Activated CD8-positive, alpha-beta memory T cell treated with anti-CD3 and anti-CD28 coated beads for 24 hours (primary cell): ENCODE results near the gene PRPF31.
"Not testable (repeated sequence)": the region's sequence is repeated elsewhere in the genome, so short reads cannot be mapped to it uniquely, and the experiment has no call there.

Experiments used
- DNase-seq: peaks from one replicate; pipeline ENCODE4 v3.0.0-alpha.2; 2020

The PRPF31 gene

GRCh38 chr19:54165222-54165621 is 49.7 kb downstream of the PRPF31 start:
- DNase-seq, result no peak

GRCh38 chr19:54168174-54168917 is 52.8 kb downstream of the PRPF31 start:
- DNase-seq, result peak; percentile 98

DNA sequence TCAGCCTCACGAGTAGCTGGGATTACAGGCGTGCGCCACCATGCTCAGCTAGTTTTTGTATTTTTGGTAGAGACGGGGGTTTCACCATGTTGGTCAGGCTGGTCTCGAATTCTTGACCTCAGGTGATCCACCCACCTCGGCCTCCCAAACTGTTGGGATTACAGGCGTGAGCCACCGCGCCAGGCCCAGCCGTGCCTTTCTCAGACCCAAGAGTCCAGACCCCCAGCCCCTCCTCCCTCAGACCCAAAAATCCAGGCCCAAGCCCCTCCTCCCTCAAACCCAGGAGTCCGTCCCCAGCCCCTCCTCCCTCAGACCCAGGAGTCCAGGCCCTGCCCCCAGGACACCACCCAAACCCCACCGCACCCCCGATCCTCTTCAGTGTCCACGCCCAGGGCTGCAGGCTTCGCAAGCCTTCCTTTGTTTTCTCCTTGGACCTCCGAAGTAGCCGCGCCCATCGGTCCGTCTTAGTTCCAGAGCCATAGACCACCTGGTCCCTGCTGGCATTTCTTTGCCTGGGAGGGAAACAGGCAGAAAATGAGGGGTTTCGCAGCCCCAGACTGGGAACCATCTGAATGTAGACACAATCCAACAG is 53.7 kb downstream of the PRPF31 start:
- no peak for DNase-seq

- not testable (repeated sequence) for DNase-seq
Measured at GRCh38 chr19:54171736-54172431, 56.3 kb downstream of the PRPF31 start.

- no peak for DNase-seq
Measured at GRCh38 chr19:54172471-54173358, 57.2 kb downstream of the PRPF31 start, which contains the start of gene TMC4. TSS of gene TMC4 (minus strand) at chr19:54173160. CDS start at chr19:54173117, 43 bp downstream.

DNA sequence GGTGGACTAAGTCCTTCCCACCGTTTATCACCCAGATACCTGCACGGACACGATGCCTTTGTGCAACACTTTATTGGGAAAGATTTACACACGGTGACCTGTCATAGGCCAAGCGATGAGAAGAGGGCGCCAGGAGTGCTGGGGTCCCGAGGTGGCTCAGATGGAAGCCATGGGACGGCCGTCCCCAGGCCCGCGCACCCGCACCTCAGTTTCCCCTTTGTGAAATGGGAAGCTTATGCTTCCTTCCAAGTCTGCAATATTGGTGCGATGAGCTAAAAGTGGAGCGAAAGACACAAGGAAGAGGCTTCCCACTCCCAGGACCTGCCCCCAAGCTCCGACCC is 57.8 kb downstream of the PRPF31 start:
- no peak for DNase-seq

- no peak for DNase-seq
Measured at GRCh38 chr19:54173951-54174834, 58.6 kb downstream of the PRPF31 start.

GRCh38 chr19:54178581-54179261 is 63.2 kb downstream of the PRPF31 start:
- no peak for DNase-seq

GRCh38 chr19:54179262-54179852 is 63.8 kb downstream of the PRPF31 start:
- no peak for DNase-seq

DNA sequence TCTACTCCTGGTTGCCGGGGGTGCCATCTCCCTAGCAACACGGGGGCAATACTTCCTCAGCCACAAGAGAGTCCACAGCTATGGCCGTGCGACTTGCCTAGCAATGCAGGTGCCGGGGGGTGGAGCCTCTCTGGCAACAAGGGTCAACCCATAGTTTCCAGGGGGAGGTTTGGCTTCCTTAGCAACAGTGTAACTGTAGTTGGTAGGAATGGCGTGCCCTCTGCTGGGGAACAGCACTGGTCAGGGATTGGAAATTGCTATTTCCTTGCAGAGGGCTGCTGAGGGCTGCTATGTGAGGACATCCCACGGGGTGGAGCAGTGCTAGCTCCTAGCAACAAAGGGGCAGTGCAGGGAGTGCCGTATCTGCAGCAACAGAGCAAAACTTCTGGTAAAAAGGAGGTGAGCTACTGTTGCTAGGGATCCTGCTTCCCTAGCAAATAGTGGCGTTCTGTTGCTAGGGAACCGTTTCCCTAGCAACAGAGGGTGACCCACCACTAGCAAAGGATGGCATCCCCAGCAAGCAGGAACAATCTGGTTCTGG is 64.4 kb downstream of the PRPF31 start:
- no peak for DNase-seq

DNA sequence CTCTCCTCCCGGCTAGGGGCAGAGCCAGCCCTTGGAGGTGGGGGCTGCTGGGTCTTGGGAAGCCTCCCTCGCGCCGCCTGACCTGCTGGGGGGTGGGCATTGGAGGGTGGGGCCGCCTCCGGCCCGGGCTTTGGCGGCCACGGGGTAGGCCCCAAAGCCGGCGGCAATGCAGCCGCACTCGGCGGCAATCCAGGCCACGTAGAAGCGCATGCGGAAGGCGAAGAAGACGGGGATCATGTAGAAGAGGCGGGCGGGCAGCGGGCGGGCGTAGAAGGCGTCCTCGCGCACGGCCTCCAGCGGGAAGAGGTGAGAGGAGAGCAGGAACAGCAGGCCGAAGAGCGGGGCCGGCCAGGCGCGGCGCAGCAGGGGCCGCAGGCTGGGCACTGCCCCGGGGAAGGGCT is 65.1 kb downstream of the PRPF31 start:
- no peak for DNase-seq
